Measurements from ENCODE around the gene GDPGP1.
"Not testable (repeated sequence)": the region's sequence is repeated elsewhere in the genome, so short reads cannot be mapped to it uniquely, and the experiment has no call there.

GDPGP1 gene

DNA sequence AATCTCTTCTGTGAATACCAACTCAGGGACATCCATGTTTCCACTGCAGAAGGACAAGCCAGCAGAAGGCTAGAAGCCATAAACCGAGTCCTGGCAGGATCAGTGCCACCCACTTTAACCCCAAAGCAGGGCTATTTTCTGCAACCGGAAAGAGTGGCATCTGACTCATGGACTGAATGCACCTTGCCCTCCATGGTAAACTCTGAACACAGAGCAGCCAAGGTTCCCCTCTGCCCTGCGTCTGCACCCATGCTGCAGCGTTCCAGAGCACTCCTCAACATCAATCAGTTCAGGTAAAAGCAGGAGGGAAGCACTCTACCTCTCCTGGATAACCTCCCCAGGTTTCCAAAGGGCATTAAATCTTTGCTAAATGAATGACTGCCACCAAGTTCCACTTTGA, 30.7 kb downstream of the GDPGP1 start:
- no peak for DNase-seq

DNA sequence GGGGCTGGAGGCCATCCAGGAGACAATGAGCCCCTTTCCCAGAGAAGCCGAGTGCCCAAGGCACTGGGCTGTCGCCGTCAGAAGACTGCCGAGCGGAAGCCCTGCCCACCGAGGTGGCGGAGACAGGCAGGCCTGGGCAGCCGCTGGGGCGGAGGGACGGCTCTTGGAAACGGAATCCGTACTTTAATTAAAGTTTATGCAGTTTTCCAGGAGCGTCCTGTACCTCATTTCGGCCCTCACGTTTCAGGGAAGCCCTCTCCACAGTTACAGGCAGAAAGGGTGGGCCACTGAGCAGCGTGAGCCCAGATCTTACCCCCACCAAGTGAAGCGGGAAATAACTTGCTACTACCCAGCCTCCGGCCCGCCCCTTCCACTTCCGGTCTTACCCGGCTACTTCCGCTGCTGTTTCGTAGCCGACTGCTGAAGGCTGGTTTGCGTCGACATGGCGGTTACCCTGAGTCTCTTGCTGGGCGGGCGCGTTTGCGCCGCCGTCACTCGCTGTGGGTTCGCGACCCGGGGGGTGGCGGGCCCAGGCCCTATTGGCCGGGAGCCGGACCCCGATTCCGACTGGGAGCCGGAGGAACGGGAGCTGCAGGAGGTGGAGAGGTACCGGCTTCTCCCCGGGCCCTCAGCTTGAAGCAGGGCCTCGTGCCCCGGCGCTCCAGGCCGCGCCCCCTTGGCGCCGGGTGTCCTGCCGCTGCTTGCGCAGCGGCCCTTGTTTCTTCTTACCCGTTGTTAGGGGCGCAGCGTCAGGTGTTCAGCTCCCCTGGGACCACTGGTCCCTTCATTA, 31.5 kb downstream of the GDPGP1 start, which contains the start of gene NGRN:
Gene NGRN, plus strand, starts transcription at position 402 of the 790 bp plus-strand sequence. Its CDS starts 41 bp downstream, at position 443.
- peak; percentile 89 for DNase-seq

DNA sequence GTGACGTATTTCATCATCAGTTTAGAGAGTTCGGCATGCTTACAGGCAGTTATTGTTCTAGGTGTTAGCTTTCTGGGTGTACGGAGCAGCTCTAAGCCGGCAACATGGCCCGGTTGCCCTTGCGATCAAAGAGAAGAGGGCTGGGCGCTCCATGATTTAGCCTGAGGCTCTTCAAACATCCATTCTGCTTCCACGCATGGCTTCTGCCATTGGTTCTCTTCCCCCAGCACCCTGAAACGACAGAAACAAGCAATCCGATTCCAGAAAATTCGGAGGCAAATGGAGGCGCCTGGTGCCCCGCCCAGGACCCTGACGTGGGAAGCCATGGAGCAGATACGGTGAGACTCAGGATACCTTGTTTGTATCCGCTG, 32.0 kb downstream of the GDPGP1 start:
- no peak for DNase-seq

DNA sequence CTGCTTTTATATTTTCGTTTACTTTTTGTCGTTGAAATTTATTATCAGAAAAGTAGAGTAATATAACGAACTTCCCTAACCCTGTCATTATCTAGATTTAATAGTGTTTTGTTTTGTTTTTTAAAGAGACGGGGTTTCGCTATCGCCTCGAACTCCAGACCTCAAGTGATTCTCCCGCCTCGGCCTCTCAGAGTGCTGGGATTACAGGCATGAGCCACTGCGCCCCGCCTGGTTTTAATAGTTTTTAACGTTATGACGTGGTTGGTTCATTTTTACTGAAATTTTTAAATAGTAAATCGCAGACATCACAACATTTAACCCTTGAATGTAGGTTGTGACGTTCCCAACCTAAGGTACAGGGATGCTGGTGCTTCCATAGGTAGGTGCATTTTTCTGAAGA, 32.5 kb downstream of the GDPGP1 start:
- DNase-seq: no peak

DNA sequence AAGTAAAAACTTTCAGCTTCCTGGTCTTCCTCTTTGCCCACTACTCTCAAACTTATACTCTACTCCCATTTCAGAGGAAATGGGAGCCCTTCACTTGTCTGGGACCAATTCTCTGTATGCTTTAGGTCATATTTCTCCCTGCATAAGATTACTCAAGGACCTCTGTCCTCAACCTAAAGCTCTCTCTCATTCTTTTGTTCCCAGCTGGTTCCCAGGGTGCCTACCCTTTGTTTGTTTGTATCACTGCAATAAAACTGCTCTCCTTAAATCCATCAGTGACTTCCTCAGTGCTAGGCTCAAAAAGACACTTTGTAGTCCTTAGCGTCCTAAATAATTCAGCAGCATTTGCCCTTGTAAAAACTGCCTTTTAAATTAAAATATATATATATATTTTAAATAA, 34.4 kb downstream of the GDPGP1 start:
- DNase-seq: no peak

DNA sequence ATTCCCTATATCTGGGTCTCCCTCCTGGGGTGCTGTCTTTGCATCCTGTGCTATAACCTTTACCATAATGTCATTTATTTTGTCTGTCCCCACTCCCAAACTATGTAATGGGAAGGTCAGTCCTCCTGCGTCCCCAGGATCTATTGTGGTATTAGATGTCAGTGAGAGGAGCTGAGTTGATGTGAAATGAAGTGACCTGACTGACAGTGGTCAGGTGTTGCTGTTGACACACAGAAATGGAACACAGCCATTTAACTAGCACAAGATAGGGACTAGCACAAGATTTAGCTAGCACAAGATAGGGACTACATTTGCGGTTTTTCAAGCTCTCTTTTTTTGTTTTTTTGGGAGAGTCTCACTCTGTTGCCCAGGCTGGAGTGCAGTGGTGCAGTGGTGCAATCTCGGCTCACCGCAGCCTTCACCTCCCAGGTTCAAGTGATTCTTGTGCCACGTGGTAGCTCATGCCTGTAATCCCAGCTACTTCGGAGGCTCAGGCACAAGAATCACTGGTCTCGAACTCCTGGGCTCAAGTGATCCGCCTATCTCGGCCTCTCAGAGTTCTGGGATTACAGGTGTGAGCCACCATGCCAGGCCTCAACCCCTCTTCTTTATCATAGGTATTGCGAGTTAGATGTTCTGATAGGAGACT, 36.6 kb downstream of the GDPGP1 start:
- no peak for DNase-seq

DNA sequence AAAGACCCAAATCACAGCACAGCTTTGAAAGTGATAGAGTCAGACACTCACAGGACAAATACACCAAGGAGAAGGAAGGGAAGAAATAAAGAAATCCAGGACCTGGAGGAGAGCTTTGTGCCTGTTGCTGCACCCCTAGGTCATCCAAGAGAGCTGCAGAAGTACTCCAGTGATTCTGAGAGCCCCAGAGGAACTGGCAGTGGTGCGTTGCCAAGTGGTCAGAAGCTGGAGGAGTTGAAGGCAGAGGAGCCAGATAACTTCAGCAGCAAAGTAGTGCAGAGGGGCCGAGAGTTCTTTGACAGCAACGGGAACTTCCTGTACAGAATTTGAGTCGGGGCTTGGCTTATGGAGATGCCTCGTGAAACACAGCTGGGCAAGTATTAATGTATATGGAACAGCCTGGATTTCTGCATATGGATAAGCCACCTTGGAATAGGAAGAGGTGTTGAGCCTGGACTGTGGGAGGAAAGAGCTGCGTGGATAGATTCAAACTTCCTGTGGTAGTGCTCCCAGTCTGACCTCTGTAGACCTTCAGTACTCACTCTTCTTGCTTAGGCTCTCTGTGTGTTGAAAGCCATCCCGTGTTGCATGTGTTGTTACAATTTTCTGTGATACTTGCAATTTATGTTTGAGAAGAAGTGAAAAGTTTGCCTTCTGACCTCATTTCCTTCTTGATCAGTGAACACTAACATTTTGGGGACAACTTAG, 37.6 kb downstream of the GDPGP1 start:
- DNase-seq: no peak

DNA sequence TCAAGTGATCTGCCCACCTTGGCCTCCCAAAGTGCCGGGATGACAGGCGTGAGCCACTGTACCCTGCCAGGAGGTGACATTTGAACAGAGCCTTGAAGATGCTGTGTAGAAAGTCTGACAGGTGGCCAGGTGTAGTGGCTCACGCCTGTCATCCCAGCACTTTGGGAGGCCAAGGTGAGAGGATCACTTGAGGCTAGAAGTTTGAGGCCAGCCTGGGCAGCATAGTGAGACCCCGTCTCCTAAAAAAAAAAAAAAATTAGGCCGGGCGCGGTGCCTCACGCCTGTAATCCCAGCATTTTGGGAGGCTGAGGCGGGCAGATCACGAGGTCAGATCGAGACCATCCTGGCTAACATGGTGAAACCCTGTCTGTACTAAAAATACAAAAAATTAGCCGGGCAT, 44.5 kb downstream of the GDPGP1 start:
- DNase-seq: not testable (repeated sequence)

DNA sequence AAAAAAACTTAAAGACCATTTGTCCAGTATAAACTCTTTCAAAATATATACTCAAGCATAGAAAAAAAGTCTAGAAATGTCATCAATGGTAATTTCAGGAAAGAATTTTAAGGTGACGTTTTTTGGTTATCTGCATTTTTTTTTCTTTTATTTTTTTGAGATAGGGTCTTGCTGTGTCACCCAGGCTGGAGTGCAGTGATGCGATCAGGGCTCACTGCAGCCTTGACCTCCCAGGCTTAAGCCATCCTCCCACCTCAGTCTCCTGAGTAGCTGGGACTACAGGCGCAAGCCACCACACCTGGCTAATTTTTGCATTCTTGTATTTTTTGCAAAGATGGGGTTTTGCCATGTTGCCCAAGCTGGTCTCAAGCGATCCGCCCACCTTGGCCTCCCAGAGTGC, 46.7 kb downstream of the GDPGP1 start:
- not testable (repeated sequence) for DNase-seq

DNA sequence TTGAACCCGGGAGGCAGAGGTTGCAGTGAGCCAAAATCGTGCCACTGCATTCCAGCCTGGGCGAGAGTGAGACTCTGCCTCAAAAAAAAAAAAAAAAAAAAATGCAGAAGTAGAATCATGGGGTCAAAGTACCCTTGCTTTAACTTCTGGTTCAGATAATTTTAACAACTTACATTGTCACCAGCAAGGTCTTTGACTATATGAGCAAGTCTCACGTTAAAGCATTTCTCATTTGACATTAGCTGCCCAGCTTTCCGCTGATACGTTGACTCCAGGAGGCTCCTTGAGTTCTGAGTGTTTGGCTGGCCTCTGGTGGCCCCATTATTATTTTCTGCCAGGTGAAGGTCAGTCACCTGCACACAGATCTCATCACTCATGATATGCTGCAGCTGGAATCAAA, 47.6 kb downstream of the GDPGP1 start:
- not testable (repeated sequence) for DNase-seq

DNA sequence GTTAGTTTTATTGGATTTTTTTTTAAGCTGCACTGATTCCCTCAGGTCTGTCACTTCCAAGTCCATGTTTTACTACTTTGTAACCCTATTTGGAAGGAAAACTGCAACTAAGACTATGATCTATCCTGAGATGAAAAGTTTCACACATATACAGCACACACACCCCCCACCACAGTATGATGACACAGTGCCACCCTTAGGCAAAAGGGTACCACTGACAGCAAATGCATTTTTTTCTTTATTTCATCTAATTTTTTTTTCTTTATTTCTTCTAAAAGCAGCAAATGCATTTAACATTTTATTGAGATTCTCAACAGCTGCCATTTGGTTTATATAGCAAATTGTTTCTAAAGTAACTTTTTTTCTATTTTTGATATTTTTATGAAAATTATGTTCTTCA, 52.7 kb downstream of the GDPGP1 start:
- DNase-seq: no peak

DNA sequence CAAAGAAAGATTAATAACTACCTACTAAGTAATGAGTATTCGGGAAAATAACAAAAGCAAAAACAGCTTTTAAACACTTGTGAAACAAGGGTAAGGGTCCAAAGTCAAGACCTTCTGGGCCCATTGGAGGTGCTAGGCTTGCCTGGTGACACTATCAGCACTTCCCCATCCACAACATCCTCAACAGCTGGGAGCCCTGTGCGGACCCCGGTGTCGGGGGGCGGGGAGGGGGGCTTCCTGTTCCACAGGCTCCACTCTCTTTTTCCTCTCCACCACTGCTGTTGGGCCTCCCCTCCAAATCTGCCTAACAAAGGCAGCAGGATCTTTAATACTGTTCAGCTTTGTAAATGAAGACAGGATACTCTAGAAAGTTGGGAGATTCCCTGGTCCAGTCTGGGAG, 53.1 kb downstream of the GDPGP1 start:
- no peak for DNase-seq

DNA sequence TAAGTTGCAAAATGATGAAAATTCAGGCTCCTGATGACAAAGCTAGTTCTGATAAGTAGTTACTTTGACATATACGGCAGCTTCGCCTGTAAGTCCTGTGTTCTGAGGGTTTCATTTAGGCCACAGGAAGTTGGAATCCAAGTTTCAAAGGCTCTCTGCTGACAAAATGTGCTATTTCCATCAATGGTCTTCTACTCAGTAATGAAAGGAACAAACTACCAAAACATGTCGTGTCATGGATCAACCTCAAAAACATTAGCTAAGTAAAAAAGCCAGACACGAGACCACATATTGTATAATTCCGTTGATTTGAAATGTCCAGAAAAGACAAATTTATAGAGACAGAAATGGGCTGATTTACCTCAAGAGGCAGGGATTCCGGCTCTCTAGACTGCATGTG, 53.9 kb downstream of the GDPGP1 start:
- DNase-seq: no peak

DNA sequence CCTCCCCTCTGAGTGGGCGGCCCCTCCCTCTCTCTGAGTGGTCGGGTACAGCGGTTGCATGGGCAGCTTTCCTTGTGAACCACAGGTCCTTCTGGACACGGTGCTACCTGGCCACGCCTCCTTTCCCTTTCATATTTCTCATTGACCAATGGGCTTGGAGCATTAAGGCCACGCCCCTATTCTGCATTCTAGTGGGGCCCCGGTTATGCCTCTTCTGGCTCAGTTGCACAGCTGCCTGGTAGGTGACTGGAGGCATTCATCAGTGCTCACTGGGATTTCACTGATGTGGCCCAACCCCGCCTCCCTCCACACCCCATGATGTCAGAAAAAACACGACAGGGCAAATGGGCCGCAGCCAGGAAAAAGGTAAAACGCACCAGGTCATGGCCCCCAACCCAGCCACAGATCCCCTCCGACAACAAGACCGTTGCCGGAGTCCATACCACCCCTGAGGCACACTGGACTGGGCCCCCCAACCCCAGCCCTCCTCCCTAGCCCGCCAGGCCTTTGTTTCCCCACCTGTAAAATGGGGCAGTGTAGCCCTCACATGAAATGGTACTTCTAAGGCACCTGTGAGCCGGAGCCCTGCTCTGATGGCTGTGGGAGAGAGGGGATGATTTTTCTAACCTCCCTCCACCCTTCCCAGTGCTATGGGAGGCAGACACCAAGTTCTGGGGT, 57.8 kb downstream of the GDPGP1 start:
- DNase-seq: no peak

DNA sequence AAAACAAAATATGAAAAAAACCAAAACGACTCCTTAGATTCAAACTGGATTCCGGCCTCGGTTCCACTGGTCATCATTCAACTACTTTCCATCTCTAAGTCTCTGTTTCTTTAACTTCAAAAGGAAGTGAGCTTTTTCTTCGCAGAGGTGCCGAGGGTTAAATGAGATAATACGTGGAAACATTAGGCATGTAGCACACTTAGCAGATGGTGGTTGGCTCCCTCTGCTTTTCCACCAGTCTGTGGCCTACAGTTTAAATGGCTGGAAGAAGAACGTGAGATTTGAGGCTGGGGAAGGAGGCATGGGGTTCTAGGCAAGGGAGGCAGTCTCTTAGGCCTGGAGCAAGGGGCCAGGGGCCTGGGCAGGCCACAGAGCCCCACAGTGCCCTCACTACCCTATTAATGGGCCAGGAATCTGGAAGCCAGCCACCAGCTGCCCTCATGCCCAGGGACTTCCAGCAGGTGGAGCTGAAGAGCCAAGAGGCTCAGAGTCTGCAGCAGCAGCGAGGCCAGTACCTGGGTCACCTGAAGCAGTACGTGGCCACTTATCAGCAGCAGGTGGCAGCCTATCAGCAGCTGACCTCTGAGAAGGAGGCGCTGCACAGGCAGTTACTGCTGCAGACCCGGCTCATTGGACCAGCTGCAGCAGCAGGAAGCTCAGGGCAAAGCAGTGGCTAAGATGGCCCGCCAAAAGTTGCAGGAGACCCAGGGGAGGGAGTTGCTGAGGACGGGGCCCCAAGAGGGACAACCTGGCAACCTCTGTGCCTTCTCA, 59.2 kb downstream of the GDPGP1 start:
- peak; percentile 97 for DNase-seq

DNA sequence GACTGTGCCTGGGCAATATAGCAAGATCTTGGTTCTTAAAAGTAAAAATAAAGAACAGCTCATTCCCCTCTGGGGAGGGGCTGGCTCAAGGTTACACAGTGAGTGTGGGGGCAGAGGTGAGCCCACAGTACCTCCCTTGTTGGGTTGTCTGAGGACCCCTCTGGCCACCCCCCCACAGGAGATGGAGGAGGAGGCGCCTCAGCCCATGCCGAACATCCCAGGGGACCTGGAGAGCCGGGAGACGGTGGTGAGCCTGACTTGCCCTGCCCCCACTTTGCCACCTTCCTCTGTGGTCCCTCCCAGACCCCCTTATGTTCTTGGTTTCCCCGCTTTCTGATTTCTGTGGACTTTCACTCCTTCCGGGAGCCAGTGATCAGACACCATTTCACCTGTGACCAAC, 60.1 kb downstream of the GDPGP1 start:
- no peak for DNase-seq

DNA sequence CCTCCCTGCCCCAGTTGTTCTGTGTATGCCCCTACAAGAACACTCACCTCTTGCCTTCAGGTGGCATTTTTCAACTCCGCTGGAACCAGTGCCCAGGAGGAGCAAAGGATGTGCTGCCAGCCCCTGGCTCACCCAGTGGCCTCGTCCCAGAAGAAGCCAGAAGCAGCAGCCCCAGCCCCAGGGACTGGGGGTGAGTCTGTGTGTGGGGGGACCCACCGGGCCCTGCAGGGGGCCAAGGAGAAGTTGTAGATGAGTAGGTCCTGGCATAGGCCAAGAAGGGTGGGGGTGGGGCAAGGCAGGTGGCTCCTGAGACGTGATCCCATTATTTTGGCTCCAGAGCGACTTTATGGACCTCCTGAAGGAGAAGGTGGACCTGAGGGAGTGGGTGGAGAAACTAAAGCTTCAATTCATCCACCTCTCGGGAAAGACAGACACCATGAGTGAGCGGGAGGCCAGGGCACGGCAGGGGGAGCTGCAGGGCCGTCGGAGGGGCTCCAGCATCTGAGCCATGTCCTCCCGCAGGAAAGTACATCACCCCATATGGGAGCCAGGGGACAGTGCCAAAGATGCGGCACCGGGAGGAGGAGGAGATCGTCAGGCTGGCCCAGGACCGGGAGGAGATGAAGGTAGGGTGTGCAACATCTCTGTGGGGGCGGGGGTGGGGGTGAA, 60.7 kb downstream of the GDPGP1 start:
- DNase-seq: no peak

DNA sequence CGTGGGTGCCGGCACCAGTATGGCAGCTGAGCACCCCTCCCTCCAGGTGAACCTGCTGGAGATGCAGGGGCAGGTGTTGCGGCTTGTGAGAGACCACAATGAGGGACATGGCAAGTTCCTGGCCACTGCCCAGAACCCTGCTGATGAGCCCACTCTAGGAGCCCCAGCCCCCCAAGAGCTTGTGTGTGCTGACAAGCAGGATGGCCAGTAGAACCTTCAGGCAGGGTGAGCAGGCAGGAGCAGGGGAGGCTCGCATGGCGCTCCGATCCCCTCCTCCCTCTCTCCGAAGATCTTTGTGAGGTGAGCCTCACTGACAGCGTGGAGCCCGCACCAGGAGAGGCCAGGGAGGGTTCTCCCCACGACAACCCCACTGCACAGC, 61.2 kb downstream of the GDPGP1 start:
- DNase-seq: no peak
